ENCODE results near the gene ATP1B1.

- no peak for TF ChIP-seq CTCF (IDR thresholded peaks at IDR 0.05 in 8 of 11, conservative IDR thresholded peaks at IDR 0.05 in 3 of 11)
- TF ChIP-seq POLR2AphosphoS5 (IDR thresholded peaks at IDR 0.05): no peak
These were observed 56.6 kb downstream of the ATP1B1 start for GRCh38 chr1:169163059-169163458.

Data from spleen (tissue), 7 donors.